ENCODE results near the gene NTMT1. TPM values are rescaled to one million over a fixed set of nuclear protein-coding genes. Genes with fewer than 3 reads are reported as not detected.

Gene NTMT1
- total RNA-seq, 6 donors from 2014 or later, result 15.0 to 37.7 (median 23.6) TPM

DNA sequence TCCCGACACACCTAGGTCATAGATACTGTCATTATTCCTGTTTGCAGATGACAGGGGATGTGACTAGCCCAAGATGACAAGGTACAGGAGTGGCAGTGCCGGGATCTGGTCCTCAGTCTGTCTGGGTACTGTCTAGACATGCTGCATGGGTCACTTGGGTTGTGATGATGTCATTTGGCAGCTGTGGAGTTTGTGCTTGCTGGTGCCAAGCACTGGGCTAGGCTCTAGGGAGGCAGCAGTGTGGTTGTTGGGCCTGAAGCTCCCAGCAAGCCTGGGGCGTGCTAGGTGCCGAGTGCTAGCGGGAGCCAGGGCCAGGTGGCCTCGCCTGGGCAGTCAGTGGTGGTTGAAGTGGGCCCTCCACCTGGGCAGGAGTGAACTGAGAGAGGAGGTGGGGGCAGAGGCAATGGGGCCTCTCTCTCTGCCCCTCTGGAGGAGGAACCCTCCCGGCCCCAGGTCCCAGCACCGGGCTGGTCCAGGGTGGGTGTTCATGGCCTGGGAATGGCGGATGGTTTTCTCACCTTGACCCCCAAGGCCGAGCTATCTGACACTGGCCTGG lies 24.8 kb downstream of the NTMT1 start:
- Histone ChIP-seq H3K27me3 (no peaks in the 10 kb centered on the region), H3K4me1 (peaks cover 0 to 4% (median 0%) of the 10 kb centered on the region in 4 donors), H3K9me3 (no peaks in the 10 kb centered on the region), H3K36me3 (no peaks in the 10 kb centered on the region), H3K27ac (no peak overlapping the region), H3K4me3 (no peak overlapping the region)
- ATAC-seq (ENCODE audit: low FRiP score in 2 of 2), result peak in 1 of 2 donors; percentile 31
- WGBS, 2 donors, result 60 to 87% methylated on average over 4 to 10 of the region's 10 CpGs
- no peak for TF ChIP-seq POLR2A (IDR thresholded peaks at IDR 0.05)
- no peak for TF ChIP-seq EP300 (IDR thresholded peaks at IDR 0.05)
- no peak for TF ChIP-seq POLR2AphosphoS5 (IDR thresholded peaks at IDR 0.05)
- TF ChIP-seq, protein P1, sequence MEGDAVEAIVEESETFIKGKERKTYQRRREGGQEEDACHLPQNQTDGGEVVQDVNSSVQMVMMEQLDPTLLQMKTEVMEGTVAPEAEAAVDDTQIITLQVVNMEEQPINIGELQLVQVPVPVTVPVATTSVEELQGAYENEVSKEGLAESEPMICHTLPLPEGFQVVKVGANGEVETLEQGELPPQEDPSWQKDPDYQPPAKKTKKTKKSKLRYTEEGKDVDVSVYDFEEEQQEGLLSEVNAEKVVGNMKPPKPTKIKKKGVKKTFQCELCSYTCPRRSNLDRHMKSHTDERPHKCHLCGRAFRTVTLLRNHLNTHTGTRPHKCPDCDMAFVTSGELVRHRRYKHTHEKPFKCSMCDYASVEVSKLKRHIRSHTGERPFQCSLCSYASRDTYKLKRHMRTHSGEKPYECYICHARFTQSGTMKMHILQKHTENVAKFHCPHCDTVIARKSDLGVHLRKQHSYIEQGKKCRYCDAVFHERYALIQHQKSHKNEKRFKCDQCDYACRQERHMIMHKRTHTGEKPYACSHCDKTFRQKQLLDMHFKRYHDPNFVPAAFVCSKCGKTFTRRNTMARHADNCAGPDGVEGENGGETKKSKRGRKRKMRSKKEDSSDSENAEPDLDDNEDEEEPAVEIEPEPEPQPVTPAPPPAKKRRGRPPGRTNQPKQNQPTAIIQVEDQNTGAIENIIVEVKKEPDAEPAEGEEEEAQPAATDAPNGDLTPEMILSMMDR (IDR thresholded peaks at IDR 0.05), result no peak
- peak in 1 of 2 donors; percentile 67 for DNase-seq

DNA sequence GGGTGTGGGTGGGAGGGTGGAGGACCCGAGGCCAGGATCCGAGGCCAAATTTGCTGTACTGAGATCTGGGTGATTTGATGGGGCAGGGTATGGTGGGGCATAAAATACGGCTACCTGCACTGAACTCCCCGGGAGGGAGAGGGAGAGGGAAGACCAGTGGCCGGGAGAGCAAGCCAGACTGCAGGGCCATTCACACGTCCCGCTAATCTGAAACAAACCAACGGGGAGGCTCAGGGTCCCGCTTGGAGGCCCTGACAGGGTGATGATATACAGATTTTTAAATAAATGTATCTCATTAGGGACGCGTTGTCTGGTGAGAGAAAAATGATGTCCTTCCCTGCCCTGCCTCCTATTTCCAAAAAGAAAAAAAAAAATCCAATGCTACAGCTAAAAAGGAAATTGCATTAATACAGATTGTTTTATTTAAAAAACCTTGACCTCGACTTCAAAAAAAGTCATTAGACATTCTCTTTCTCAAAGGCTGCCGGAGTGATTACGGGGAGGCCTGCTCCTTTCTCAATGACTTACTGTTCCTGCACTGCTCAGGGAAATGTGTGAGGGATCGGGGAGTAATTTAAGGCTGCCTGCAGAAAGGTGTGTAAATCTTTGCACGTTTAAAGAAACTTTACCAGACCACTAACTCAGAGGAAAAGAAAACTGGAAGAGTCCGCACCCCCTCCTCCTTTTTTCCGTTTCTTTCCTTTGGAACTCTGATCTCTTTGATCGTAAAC lies 28.0 kb downstream of the NTMT1 start:
- TF ChIP-seq EP300 (IDR thresholded peaks at IDR 0.05) (no peak), POLR2AphosphoS5 (IDR thresholded peaks at IDR 0.05) (no peak), POLR2A (IDR thresholded peaks at IDR 0.05) (no peak)
- TF ChIP-seq, protein P1 (IDR thresholded peaks at IDR 0.05), result no peak
- peaks cover 0 to 4% (median 0%) of the 10 kb centered on the region in 4 donors for H3K4me1 ChIP-seq
- ATAC-seq (ENCODE audit: low FRiP score in 2 of 2), result no peak
- WGBS, 2 donors, result 46 to 49% methylated on average over 17 to 19 of the region's 19 CpGs
- no peaks in the 10 kb centered on the region for H3K36me3 ChIP-seq
- H3K27ac ChIP-seq, result no peak overlapping the region
- no peak for DNase-seq
- H3K4me3 ChIP-seq, result no peak overlapping the region
- H3K27me3 ChIP-seq, result no peaks in the 10 kb centered on the region
- no peaks in the 10 kb centered on the region for H3K9me3 ChIP-seq

DNA sequence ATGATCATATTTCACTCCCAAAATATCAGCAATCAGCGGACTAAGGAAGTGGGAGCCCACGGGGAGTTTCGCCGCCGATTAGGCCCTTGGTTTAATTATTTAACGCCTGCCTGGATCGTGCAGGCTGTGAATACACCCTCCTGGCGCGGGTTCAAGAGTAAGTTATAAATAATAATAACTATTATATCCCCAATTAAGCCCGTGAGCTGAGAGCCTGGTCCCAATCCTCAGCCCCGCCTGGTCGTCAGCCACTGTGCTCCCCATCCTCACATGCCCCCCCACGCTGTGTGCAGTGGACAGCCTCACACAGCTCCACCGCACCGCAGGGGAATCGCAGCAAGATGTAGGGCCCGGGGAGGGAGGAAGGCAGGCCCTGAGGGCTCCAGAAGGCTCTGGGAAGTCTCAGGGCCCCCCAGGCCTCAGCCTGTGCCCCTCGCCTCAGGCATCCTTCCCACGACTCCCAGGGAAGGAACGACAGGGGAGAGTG lies 28.6 kb downstream of the NTMT1 start:
- Histone ChIP-seq H3K9me3 (no peaks in the 10 kb centered on the region), H3K4me3 (no peak overlapping the region), H3K27ac (no peak overlapping the region), H3K27me3 (no peaks in the 10 kb centered on the region), H3K4me1 (peaks cover 0 to 4% (median 0%) of the 10 kb centered on the region in 4 donors), H3K36me3 (no peaks in the 10 kb centered on the region)
- DNase-seq (peak in 1 of 2 donors; percentile 29), ATAC-seq (ENCODE audit: low FRiP score in 2 of 2) (no peak)
- TF ChIP-seq, protein P1 (IDR thresholded peaks at IDR 0.05), result no peak
- 37 to 53% methylated on average over 15 to 20 of the region's 20 CpGs for WGBS, 2 donors

DNA sequence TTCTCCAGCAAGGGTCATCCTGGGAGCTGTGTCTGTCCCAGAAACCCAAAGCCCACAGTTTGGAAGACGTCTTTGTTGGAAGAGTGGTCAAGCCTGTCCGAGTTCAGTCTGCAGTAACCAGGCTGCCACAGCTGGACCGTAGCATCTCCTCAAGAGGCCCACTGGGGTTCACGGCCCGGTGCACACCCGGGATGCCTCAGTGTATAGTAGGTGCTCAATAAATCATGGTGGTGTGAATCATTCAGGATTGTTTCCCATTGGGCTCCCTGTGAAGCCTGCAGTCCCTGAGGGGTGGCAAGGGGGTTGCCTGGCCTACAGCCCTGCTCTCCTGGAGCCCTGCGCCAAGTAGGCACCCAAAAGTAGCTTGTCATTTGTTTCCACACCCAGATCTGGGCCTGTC lies 29.2 kb downstream of the NTMT1 start:
- TF ChIP-seq POLR2AphosphoS5 (IDR thresholded peaks at IDR 0.05) (no peak), POLR2A (IDR thresholded peaks at IDR 0.05) (no peak), EP300 (IDR thresholded peaks at IDR 0.05) (no peak)
- TF ChIP-seq, protein P1 (IDR thresholded peaks at IDR 0.05), result no peak
- H3K36me3 ChIP-seq, result no peaks in the 10 kb centered on the region
- WGBS, 2 donors, result 92 to 96% methylated on average over 2 to 7 of the region's 7 CpGs
- no peak overlapping the region for H3K27ac ChIP-seq
- DNase-seq (peak in 1 of 2 donors; percentile 21), ATAC-seq (ENCODE audit: low FRiP score in 2 of 2) (no peak)
- no peak overlapping the region for H3K4me3 ChIP-seq
- H3K9me3 ChIP-seq, result no peaks in the 10 kb centered on the region
- no peaks in the 10 kb centered on the region for H3K27me3 ChIP-seq
- peaks cover 0 to 4% (median 0%) of the 10 kb centered on the region in 4 donors for H3K4me1 ChIP-seq
